Erythroblast (primary cell): Measurements from ENCODE around the gene DNHD1.
"Not testable (repeated sequence)": the region's sequence is repeated elsewhere in the genome, so short reads cannot be mapped to it uniquely, and the experiment has no call there.

Source experiments
- DNase-seq, 2 experiments: peaks; one replicate each; lab custom pipeline; 2025; lab: John Stamatoyannopoulos, UW
- GATA1 ChIP-seq: IDR thresholded peaks from 2 replicates; pipeline ENCODE4 v1.6.1; 2011; ENCODE audit warnings: low read depth, mild to moderate bottlenecking, control low read depth, low read length, moderate library complexity
- POLR2A ChIP-seq: IDR thresholded peaks from 2 replicates; pipeline ENCODE4 v1.6.1; 2011; ENCODE audit warnings: mild to moderate bottlenecking, low read length

DNHD1 gene

GRCh38 chr11:6485661-6486060, 11.4 kb upstream of the DNHD1 start:
- TF ChIP-seq GATA1 (no peak), POLR2A (no peak)
- no peak for DNase-seq

GRCh38 chr11:6486256-6486655, 10.8 kb upstream of the DNHD1 start:
- no peak for DNase-seq
- TF ChIP-seq GATA1 (no peak), POLR2A (no peak)

- no peak for DNase-seq
- no peak for TF ChIP-seq POLR2A
Measured at GRCh38 chr11:6486938-6487337, 10.1 kb upstream of the DNHD1 start.

- TF ChIP-seq POLR2A (no peak), GATA1 (no peak)
- DNase-seq = no peak
Measured at GRCh38 chr11:6488342-6488741, 8.7 kb upstream of the DNHD1 start.

GRCh38 chr11:6488821-6489220, 8.3 kb upstream of the DNHD1 start:
- DNase-seq = no peak
- no peak for TF ChIP-seq GATA1
- no peak for TF ChIP-seq POLR2A

- TF ChIP-seq GATA1 = no peak
- TF ChIP-seq POLR2A = no peak
- DNase-seq = no peak
Measured at GRCh38 chr11:6489306-6489705, 7.8 kb upstream of the DNHD1 start.

- no peak for DNase-seq
- TF ChIP-seq POLR2A (no peak), GATA1 (no peak)
Measured at GRCh38 chr11:6498121-6498520, 1.0 kb downstream of the DNHD1 start.

- DNase-seq = no peak
- no peak for TF ChIP-seq GATA1
- no peak for TF ChIP-seq POLR2A
Measured at GRCh38 chr11:6498544-6498943, 1.5 kb downstream of the DNHD1 start.

GRCh38 chr11:6502382-6502781, 5.3 kb downstream of the DNHD1 start:
- TF ChIP-seq POLR2A (no peak), GATA1 (no peak)
- no peak for DNase-seq

GRCh38 chr11:6504166-6504565, 7.1 kb downstream of the DNHD1 start:
- TF ChIP-seq GATA1 (no peak), POLR2A (no peak)
- peak in 1 of 2 experiments; percentile 8 for DNase-seq

GRCh38 chr11:6505577-6506240, 8.6 kb downstream of the DNHD1 start:
- TF ChIP-seq POLR2A (no peak), GATA1 (no peak)
- peak; percentile 65 to 74 for DNase-seq

- no peak for DNase-seq
- no peak for TF ChIP-seq GATA1
- TF ChIP-seq POLR2A = no peak
Measured at GRCh38 chr11:6516865-6517264, 19.8 kb downstream of the DNHD1 start.

GRCh38 chr11:6520265-6520664, 23.2 kb downstream of the DNHD1 start:
- DNase-seq = no peak
- TF ChIP-seq POLR2A (no peak), GATA1 (no peak)

GRCh38 chr11:6521946-6522345, 24.9 kb downstream of the DNHD1 start:
- DNase-seq = not testable (repeated sequence)

- DNase-seq = no peak
- no peak for TF ChIP-seq GATA1
- TF ChIP-seq POLR2A = no peak
Measured at GRCh38 chr11:6523253-6523652, 26.2 kb downstream of the DNHD1 start.
